EH (cell line): ENCODE data around the gene PRKG1.
A peak's percentile ranks its signal among the peaks of the same experiment; 100 is the strongest.
"Not testable (repeated sequence)": the region's sequence is repeated elsewhere in the genome, so short reads cannot be mapped to it uniquely, and the experiment has no call there.

Experiments
- DNase-seq: peaks from one replicate; pipeline ENCODE4 v3.0.0-alpha.2; 2015; ENCODE audit warnings: low read depth

PRKG1 gene

DNA sequence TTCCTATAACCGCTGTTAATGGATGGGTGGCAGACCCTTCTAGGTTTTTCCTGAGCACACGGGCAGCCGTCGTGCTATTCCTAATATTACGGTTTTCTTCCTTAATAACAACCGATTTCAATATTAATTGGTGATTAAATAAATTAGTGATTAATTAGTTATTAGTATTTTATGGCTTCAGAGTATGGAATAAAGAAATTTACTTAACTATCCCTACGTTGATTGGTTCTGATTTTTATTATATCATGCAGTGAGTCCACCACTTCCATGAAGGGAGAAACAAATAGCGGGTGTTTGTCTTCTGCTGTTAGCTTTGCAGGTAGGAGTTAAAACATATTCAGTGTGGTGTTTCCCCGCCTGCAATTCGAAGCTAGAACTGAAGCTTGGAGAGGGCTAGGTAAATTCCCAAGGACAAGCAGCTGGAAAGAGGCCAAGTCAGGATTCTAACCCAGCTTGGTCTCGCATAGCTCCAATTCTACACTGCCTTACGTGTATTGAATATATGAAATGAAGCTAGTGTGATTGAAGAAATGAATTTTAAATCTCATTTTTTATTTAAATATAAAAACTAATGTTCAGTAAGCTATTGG lies 626.0 kb downstream of the PRKG1 start:
- DNase-seq = no peak

DNA sequence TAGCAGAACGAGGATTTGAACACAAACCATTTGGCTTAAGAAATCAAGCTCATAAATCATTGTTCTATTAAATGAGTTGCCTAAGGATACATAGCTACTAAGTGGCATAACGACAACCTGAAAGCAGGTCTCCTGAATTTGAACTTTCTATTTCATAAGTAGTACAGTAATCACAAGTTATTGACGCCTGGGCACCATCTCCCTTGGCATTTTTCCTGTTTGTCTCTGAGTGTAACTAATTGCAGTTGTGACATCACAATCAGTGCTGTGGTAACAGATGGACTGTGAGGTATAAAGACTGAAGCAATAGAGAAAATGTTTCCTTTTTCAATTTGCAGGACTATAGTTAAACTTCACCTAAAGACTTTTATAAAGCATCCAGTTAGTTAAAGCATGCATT lies 631.5 kb downstream of the PRKG1 start:
- no peak for DNase-seq

DNA sequence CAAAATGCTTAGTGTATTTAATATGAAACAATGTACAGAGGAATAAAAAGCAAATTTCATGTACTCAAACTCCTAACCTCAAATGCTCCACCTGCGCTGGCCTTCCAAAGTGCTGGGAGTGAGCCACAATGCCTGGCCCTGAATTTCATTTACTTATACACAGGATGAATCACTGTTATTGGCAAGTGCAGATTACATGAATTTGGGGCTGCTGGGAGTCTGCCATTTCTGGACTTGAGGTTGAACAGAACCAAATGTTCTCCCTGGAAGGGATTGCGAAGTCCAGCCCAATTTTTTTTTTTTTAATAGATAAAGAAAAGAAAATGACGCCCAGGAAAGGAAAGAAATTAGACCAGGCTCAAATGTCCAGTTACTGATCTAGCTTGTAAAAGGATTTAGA lies 631.9 kb downstream of the PRKG1 start:
- no peak for DNase-seq

DNA sequence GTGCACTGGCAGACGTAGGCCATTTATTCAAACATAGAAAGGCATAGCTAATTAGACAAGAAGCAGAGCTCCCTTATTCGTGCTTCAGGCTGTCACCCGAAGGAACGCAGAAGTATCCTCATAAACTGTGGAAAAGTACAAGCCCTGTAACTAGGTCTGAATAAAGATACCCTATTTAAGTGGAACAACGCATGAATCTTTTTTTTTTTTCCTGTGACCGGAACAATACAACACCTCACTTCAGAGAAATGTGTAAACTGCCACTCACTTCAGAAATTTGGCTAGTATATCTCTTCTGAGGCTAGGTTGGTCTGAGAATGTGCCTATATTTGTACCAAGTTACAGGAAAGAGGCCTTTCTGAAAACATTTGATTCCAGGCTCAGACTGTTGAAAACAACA lies 633.1 kb downstream of the PRKG1 start:
- no peak for DNase-seq

DNA sequence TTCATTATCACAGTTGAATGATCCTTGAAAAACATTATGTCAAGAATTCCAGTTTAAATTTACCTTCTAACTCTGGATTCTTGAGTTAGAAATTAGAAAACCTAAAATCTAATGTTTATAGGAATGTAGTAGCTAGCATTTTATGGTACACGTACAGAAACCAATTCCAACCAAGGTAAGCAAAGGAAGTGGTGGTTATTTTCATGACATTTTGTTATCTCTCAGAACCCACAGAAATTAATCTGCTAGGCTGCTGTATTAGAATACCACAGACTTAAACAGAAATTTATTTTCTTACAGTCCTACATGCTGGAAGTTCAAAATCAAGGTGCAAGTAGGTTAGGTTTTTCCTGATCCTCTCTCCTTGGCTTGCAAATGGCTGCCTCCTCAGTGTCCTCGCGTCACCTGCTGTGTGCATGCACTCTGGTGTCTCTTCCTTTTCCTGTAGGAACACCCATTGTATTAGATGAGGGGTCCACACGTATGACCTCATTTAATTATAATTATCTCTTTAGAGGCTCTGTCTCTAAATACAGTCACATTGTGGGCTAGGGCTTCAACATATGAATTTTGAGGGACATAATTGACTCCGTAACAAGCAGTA lies 633.6 kb downstream of the PRKG1 start:
- no peak for DNase-seq

DNA sequence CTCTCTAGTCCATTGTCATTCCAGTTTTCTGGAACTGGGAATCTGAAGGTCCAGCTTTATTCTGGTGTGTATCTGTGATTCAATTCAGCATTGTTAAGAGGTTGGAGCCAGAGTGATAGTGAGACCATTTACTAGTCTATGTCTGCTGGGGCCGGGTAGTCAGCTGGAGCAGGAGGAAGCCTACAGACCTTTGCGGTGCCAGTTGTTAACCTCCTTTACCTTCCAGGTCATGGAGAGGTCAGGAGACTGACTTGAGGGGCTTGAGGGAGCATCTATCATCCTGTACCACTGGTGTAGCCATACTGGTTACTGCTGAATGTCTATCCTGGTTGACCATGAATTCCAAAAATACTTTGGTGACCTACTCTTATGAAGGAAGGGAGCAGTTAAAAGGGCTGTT lies 634.3 kb downstream of the PRKG1 start:
- DNase-seq = no peak

DNA sequence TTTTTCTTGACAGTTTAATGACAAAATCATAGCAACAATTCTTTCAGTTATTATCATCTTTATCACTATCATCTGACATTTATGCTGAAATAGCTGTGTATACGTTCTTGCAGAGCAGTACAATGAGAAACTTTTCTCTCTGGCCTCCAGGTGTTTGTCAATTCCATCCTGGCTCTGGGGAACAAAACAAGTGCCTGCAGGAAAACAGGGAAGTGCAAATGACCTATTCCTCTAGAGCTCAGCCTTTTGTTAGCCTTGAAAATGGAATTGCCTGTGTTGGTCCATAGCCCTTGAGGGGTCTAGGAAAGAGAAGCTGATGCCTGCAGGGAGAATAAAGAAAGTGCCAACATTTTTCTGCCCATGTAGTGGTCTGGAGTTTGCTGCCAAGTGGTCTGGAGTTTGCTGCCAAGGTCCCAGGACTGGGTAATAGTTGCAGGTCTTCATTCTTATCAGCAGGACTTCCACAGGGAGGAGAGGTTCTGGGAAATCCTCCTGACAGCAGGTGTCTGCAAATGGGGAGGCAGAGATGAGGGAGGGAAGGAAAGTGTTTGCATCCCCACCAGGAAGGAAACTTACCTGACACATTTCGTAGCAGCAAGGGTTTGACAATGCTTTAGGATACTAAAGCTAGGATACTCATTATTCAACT lies 635.2 kb downstream of the PRKG1 start:
- no peak for DNase-seq

DNA sequence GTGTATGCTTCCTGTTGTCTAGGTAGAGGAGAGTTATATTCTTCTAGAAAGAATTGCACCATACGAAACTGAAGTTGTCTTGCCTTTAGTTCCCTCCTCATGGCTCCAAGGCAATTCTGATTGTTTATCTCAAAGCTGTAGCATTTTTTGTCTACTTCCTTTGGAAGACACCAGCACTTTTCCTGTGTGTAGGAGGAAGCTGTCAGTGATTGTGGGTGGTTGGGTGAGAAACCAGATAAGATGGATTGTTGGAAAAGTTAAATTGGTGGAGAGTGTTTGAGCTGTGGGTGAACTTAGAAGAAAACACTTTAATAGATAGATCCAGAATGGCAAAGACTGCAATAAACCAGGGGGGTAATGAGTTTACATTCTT lies 637.2 kb downstream of the PRKG1 start:
- DNase-seq = no peak

DNA sequence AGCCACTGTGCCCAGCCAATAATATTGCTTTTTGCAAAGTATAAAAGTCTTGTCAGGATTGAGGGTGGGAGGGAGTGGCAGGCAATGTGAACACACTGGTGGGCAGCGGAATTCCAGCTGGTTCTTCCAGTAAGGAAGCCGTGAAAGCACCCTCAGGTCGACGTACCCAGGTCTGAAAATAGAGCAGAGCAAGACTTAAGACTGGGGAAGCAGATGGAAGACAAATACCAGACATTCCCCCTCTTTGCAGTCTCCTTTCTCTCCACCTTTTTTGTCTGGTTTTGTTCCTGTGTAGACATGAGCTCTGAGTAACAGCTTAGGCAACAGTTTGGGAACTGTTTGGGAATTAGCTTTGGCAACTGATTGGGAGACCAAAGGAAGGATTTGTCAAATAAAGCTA lies 642.7 kb downstream of the PRKG1 start:
- DNase-seq = peak; percentile 11

DNA sequence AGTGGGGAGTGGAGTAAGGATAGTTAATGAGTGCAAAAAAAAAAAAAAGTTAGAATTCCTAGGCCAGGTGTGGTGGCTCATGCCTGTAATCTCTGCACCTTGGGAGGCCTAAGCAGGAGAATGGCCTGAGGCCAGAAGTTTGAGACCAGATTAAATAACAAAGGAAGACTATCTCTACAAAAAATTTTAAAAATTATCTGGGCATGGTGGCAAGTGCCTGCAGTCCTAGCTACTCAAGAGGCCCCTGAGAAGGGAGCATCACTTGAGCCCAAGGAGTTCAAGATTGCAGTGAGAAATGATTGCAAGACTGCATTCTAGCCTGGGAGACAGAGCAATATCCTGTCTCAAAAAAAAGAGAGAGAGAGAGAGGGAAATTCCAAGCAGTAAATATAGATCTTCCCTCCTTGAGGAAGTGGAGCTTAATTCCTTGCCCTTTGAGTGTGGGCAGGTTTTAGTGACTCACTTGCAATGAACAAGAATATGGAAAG lies 644.6 kb downstream of the PRKG1 start:
- DNase-seq = peak; percentile 57

DNA sequence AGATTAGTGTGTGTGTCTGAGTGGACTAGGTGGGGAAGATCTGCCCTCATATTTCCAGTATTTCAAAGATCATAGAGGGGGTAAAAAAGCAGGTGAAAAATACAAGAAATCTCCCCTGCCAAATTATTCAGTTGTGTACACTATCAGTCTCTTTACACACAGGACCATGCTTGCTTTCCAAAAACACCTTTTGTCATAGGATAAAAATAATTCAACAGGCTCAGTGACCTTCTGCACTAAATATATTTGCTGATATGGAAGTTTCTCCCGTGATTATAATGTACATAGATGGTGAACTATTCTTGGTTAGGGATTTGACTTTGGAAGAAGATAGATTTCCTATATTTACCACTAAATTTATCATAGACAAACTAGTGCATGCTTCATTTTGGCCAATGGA lies 649.8 kb downstream of the PRKG1 start:
- no peak for DNase-seq

DNA sequence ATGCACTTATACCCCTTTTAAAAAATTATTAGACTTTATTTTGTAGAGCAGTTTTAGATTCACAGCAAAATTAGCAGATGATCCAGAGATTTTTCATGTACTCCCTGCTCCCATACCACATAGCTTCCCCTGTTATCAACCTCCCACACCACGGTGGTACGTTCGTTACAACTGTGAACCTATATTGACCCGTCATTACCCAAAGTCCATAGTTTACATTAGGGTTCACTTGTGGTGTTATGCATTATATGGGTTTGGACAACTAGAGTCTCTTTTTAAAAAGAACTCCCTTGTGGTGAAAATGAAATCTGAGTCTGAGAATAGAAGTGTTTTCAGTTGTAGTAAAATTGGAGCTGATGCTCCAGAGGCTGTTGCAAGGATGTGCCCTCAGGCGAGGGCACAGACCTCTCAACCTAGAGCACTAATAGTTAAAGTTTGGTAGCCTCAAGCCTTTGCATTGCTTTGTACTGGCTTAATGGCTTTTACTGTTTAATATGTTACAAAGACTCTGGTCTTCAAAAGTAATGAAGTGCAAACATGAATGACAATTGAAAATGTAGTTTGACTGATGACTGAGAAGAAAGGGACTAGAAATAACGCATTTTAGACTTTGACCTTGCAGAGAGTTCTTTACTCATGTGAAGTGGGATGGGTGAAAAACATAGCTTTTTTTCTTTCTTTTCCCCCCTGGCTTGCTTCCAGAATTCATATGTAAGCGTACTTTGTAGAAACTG lies 655.7 kb downstream of the PRKG1 start:
- no peak for DNase-seq

DNA sequence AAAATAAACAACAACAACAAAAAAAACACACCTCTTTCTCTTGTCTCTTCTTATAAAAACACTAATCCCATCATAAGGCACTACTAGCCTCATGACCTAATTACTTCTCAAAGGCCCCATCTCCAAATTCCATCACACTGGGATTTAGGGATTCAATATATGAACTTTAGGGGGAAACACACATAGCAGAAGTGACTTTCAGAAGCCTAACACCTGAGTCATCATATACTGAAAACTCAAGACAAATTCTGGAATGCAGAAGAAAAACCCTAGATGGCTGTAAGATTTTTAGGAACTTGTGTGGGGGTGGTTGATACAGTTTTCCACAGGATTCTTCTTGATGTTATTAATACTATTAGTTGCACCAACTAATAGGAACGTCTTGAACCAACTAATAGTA lies 658.8 kb downstream of the PRKG1 start:
- DNase-seq = peak; percentile 57

DNA sequence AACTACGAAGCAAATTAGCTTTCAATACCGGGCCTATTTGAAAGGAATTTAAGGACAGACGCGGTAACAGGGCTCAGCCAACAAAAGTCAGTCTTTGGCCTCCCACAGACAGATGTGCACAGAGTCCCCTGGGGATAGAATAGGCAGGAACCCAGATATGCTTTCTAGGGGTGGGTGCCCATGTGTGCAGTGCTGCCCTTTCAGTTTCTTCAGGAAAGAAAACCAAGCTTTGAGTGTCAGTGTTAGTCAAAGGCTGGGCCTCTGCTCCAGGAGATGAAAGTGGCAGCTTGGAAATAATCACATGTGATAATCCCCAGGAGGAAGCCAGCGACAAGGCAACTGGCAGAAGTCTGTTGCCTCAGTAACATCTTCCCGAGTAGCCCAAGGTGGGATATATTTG lies 668.9 kb downstream of the PRKG1 start:
- no peak for DNase-seq

DNA sequence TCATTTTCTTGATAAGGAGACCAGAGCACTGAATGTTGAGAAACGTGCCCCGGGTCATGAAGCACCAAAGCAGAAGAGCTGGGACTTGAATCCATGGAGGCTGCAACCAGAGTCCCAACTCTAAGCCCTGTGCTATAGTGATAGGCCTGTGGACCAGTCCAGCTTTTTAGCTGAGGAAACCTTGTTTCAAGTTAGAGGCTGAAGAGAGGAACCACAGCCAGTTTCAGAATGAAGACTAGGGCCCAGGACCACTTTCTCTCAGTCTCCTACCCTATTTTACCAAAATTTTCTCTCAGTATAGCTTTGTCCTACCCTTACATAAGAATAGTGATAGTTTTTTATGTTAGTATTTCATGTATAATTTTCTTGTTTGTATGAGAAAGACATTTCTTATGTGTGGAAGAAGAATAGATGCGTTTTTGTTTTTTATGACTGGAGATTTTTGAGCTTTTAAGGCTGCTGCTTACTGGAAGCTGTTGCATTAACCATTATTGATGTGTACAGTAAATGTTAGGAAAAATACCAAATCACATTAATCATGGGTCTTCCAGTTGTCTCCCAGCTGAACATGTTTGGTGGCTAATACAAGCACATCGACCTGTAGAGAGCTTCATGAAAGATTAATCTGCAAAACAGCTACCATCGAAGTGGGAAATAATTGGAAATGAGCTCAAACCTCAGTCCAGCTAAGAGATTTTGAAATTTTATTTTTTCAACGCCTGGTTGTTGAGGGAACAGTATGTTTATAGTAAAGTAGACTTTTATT lies 670.1 kb downstream of the PRKG1 start:
- DNase-seq = no peak

DNA sequence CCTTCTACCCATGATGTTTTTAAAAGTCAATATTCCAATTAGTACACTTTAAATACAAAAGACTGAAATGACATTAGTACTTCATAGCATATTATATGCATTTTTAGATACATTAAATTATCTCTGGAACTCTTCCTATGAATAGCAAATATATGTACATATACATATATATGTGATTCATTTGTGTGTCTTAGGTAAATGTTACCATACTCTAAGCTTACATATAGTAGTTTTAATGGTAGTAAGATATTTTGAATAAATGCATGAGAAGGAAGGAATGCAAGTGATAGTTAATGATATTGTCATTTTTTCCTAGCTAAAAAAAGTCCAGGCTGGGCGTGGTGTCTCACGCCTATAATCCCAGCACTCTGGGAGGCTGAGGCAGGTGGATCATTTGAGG lies 671.1 kb downstream of the PRKG1 start:
- DNase-seq = no peak

DNA sequence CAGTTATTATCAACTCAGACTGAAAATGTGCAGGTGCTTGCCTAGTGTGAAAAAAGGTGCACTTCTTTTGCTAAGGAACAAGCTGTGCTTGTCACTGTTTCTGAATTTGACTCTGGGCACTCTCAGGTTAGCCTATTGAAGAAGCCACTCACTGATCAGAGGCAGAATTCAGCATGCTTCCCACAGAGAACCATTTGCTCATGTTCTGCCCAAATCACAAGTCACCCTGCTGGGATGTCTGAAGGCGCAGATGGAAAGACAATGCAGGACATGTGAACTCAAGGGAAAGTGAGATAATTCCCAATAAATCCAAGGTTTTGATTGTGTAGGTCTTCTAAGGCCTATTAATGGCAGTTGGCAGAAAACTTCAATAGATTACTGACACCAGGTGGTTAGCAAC lies 672.9 kb downstream of the PRKG1 start:
- no peak for DNase-seq

DNA sequence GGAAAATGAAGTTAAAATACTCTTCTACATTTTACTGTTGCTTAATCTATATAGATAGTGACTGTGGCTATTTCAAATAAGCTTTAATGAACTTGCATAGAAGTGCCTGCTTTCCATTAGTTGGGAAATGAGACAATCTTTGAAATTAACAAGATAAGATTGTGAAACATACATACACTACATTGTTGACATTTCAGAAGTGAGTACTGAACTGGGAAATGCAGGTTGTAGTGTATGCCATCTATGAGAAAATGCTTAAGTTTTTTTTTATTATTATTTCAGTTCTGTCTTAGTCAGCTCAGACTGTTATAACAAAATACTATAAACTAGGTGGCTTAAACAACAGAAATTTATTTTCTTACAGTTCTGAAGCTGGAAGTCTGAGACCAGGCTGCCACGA lies 674.7 kb downstream of the PRKG1 start:
- peak; percentile 24 for DNase-seq

DNA sequence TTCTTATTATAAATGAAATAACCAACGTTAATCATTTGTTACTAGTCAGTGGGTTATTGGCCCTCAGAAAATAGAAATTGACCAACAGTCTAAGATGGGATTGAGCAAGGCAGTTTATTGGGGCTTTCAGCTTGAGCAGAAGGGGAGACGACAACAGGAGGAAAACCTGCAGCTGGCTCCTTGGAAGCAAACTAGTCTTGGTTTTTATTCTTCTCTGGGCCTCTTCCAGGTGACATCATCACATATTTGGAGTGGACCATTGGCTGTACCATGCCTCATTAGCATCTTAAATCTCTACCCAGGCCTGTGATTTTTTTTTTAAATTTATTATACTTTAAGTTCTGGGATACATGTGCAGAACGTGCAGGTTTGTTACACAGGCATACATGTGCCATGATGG lies 684.1 kb downstream of the PRKG1 start:
- no peak for DNase-seq

DNA sequence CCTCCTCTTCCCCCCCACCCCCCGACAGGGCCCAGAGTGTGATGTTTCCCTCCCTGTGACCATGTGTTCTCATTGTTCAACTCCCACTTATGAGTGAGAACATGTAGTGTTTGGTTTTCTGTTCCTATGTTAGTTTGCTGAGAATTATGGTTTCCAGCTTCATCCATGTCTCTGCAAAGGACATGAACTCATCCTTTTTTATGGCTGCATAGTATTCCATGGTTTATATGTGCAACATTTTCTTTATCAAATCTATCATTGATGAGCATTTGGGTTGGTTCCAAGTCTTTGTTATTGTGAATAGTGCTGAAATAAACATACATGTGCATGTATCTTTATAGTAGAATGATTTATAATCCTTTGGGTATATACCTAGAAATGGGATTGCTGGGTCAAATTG lies 684.6 kb downstream of the PRKG1 start:
- DNase-seq = not testable (repeated sequence)

DNA sequence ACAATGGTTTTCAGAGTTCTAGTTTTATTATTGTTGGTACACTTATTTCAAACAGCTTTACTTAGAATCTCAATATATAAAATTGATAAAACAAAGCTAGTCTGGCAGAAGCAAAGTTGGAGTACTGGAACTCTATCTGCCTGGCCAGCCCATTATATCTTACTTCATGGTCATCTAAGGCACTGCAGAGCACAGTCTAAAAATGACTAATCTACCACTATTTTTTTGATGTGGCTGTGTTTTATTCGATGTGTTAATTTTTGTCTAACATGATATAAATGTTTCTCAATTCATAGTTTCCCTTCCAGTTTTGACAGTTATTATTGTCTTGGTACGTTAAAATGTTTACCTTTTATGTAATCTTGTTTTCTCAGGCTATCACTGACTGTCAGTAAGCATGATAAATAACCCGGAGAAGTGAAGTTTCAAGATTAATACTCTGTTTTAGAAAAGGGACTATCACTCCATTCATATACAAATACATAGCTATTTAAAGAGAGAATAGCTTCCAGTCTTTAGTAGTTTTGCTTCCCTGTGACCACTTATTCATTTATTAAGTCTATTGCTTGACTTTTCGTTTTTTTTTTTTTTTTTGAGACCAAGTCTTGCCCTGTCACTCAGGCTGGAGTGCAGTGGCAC lies 685.7 kb downstream of the PRKG1 start:
- DNase-seq = no peak
